ENCODE data around the gene TSHB.

GRCh38 chr1:115071012-115071664, 41.5 kb downstream of the TSHB start:
- TF ChIP-seq CTCF (IDR thresholded peaks at IDR 0.05) = no peak
- TF ChIP-seq POLR2AphosphoS5 (IDR thresholded peaks at IDR 0.05; ENCODE audit: low read depth, low read length) = no peak
- no peak for TF ChIP-seq REST (IDR thresholded peaks at IDR 0.05; ENCODE audit: insufficient read depth in 1 of 2, low read depth in 2 of 2, low read length in 1 of 2)
